GM10266 (cell line): ENCODE results near the gene THRAP3.

Source experiments
- DNase-seq: peaks from one replicate; pipeline ENCODE4 v3.0.0; 2012; ENCODE audit errors: extremely low spot score
- TF ChIP-seq, protein P1 (sequence below): IDR thresholded peaks from 2 replicates; pipeline ENCODE4 v1.5.1; 2012; ENCODE audit warnings: mild to moderate bottlenecking, low read depth; ENCODE audit not compliant: control insufficient read depth, insufficient read depth; ENCODE audit errors: missing control alignments

THRAP3 gene

DNA sequence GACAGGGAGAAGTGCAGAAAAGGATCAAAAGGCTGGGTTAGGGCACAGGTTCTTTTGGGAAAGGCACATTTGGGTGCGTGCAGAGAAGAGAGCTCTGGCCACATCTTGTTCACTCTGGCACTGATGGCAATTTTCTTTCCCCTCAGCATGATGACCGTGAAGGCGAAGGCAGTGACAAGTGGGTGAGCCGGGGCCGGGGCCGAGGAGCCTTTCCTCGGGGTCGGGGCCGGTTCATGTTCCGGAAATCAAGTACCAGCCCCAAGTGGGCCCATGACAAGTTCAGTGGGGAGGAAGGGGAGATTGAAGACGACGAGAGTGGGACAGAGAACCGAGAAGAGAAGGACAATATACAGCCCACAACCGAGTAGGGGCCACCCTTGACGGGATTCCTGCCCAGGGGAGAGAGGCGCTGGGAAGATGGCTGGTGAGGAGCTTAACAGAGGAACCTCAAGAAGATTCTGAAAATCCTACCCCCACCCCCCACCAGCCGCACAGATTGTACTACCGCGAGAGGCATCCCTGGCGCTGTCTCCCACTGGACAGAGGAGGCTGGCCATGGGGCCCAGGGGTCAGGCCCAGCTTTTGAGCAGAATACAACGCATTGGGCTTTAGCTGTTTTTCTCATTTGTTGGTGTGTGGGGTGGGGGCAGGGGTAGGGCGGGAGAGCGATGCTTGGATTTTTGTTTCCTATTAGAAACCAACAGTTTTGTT, 79.6 kb downstream of the THRAP3 start:
- TF ChIP-seq, protein P1, sequence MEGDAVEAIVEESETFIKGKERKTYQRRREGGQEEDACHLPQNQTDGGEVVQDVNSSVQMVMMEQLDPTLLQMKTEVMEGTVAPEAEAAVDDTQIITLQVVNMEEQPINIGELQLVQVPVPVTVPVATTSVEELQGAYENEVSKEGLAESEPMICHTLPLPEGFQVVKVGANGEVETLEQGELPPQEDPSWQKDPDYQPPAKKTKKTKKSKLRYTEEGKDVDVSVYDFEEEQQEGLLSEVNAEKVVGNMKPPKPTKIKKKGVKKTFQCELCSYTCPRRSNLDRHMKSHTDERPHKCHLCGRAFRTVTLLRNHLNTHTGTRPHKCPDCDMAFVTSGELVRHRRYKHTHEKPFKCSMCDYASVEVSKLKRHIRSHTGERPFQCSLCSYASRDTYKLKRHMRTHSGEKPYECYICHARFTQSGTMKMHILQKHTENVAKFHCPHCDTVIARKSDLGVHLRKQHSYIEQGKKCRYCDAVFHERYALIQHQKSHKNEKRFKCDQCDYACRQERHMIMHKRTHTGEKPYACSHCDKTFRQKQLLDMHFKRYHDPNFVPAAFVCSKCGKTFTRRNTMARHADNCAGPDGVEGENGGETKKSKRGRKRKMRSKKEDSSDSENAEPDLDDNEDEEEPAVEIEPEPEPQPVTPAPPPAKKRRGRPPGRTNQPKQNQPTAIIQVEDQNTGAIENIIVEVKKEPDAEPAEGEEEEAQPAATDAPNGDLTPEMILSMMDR, result no peak
- DNase-seq, result no peak

DNA sequence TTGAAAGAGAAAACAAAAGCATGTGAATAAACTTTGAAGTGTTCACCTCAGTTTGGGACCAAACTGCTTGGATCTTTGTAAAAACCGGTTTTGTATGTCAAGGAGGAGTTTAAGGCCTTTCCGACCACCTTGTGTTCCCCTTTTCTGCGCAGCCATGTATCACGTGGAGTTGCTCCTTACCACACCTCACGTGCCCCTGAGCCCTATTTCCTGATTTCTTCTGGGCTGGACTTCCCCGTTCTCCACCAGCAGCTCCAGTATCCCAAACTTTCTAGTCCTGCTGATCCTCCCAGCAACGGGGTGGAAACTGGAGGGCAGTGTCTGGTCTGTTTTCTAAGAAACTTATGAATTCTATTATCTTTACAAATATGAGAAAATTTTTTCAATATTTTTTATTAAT, 80.3 kb downstream of the THRAP3 start:
- DNase-seq, result no peak
- TF ChIP-seq, protein P1, result no peak

DNA sequence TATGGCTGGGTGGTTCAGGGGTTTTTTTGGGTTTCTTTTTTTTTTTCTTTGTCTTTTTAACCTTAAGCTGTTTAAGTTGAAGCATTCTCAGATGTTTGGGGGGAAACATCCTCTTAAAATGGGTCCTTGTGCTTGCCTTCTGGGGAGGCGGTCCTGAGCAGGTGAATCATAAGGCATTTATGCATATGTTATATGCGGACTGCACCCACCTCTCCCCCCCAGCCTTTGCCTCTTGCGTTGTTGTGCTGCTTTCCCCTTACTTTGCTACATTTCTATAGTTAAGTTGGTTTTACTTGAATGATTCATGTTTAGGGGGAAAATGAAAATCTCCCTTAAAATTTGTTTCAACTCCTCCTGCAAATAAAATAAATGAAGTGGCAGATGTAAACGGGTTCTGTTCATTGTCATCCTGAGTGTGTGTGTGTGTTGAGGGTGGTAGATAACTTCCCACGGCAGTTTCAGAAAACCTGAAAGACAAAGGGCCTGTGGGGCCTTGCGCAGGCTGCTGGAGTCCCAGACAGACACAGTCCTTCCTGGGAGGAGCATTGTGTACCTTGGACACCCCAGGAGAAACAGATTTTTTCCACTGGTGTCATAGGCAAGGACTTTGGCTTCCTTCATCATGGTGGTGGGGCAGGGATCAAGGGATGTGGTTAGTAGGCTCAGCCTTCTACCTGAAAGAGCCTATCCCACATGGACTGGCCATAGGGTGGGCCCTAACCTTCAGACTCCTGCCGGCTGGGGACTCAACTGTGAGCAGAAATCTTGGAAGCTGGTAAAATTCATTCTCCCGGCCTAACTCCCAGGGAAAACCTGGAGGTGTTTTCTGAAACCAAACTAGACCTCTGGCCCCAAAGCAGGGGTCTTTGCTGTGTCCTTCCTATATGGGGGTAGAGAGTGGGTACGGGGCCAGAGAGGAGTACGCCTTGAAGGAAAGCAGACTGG, 81.0 kb downstream of the THRAP3 start:
- DNase-seq, result no peak
- TF ChIP-seq, protein P1, result no peak

DNA sequence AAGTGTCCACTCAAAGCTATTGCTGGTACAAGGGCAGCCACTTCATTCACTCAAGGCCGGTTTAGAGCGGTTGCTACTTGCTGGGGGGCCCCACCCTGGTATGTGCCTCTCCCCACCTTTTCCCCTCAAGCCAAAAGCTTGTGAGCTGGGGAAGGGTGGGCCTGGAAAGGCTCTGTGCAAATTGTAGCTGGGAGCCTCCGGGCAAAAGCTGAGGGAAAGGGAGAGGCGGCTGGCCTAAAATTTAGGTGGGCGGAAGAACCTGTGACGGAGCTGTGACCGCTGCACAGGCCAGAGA, 81.6 kb downstream of the THRAP3 start:
- TF ChIP-seq, protein P1, result no peak

DNA sequence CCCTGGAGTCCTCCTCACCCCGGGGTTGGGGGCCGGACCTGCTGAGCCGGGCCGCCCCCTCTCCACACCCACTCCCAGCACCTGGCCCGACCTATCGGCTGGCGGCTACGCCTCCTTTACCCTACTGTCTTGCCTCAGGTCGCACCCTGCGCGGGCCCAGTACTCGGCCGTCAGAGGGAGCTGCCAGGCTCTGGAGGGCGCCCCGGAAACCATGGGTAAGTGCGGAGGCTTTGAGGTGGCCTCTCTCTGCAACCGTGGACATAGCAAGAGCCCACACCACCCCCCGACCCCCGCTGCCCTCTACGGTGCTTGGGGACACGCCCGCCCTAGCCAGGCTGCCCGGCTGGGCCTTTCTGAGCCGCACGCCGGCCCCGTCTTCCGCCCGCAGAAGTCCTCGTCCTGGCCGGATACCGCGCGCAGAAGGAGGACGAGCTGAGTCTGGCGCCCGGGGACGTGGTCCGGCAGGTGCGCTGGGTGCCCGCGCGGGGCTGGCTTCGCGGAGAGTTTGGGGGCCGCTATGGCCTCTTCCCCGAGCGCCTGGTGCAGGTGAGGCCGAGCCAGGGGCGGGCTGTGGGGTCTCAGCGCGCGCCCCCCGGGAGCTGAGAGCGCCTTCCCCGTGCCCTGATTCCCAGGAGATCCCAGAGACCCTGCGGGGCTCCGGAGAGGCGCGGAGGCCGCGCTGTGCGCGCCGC, 82.1 kb downstream of the THRAP3 start, which contains the start of gene SH3D21:
TSS of gene SH3D21 (plus strand) at position 159 of the 692 bp plus-strand sequence. CDS start at position 212, 53 bp downstream.
- DNase-seq, result peak; percentile 55
- TF ChIP-seq, protein P1, result peak; percentile 35

More for the DNA sequence above, 81.6 kb downstream of the THRAP3 start:
- no peak for DNase-seq

DNA sequence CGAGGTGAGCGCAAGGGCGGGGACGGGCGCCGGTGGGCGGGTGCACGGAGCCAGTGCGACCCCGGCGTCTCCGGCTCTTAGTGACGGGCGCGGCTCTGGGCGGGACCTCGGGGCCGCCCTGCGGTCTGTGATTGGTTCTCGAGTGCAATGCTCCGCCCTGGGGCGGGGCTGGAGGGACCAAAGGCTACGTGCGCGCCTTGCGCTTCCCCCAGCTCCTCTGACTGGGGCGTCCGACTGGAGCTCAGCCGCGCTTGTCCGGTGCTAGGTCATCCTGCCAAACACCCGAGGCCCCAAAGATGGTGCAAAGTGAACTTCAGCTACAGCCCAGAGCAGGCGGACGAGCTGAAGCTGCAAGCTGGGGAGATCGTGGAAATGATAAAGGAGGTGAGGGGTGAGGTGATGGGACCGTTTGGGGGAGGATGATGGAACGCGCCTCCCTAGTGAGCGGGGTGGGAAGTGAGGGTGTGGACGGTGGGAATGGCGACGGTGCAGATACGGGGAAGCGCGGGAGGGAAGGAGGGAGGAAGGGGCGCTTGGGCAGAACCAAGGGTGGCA, 82.7 kb downstream of the THRAP3 start:
- TF ChIP-seq, protein P1, result no peak
- peak; percentile 98 for DNase-seq
